RWPE1 (cell line): ENCODE results near the gene FOXP1.

Experiments used
- CTCF ChIA-PET: fragments of 350-600 bp; sonication (Branson Sonifier 250); formaldehyde crosslinking; extraction: SDS; loops from one replicate; lab custom pipeline; 2021; lab: Yijun Ruan, JAX
- POLR2A ChIA-PET: fragments of 400-600 bp; formaldehyde crosslinking; extraction: SDS; loops from one replicate; lab custom pipeline; 2020; ENCODE audit warnings: antibody characterized with exemption; ENCODE audit not compliant: low non-redundant PET; lab: Yijun Ruan, JAX
- DNase-seq: peaks from one replicate; pipeline ENCODE4 v3.0.0; 2012; ENCODE audit warnings: low spot score
- H3K27ac ChIP-seq: fragments of 450-650 bp; 2 replicates; pipeline ENCODE4 v1.5.1; 2017
- CTCF ChIP-seq: fragments of 450-650 bp; conservative IDR thresholded peaks from 2 replicates; pipeline ENCODE4 v1.5.1; 2017; ENCODE audit warnings: low read depth, mild to moderate bottlenecking

The FOXP1 gene

GRCh38 chr3:71000483-71000882, 583.0 kb downstream of the FOXP1 start:
- CTCF ChIA-PET: no interaction called here
- no peak for DNase-seq
- no peak for TF ChIP-seq CTCF
- no peak overlapping the region for H3K27ac ChIP-seq
- POLR2A ChIA-PET: no interaction called here

DNA sequence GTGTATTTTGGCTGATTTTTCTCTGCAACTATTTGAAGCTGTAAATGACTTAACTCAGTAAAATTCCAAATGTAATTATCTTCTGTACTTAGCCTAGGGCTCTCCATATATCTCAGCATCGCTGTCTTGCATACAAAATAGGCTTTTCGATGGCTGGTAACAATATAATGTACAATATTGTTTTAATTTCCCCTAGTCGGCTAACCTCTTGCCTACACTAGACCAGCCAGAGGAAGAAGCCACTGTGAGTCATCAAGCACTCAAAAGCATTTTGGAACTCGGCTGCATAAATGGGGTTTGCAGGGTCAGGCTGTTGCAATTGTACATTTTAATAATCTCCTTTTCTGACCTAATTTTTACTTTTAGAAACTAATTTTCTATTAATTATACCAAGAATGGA, 583.8 kb downstream of the FOXP1 start:
- TF ChIP-seq CTCF: no peak
- CTCF ChIA-PET: no interaction called here
- POLR2A ChIA-PET: no interaction called here

GRCh38 chr3:70996082-70996481, 587.4 kb downstream of the FOXP1 start:
- POLR2A ChIA-PET: no interaction called here
- CTCF ChIA-PET: no interaction called here
- TF ChIP-seq CTCF: no peak
- H3K27ac ChIP-seq: no peak overlapping the region
- no peak for DNase-seq

More for the DNA sequence above, 583.8 kb downstream of the FOXP1 start:
- peak; percentile 4 for DNase-seq
- no peak overlapping the region for H3K27ac ChIP-seq

DNA sequence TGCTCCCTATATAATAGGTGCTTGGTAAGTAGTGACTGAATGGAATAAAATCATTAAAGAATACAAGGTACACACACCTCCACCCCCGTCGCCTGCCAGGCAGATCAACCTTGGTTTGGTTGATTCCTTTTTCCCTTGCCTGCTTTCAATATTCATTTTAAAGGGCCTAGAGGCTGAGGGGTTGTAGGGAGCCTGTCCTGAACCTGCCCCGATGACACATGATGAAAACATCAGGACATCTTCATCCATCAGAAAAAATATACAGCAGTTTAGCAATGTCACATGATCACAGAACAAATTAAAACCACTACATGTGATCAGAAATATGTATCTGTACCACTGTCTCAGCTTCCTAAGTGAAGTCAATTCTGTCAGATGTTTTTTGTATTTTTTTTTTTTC, 588.9 kb downstream of the FOXP1 start:
- CTCF ChIA-PET: interaction anchor here (0.7 kb wide), 1 partner anchor 29 kb away, joined by 5 read pairs; no protein-coding TSS in a partner anchor

GRCh38 chr3:70992562-70993204, 590.8 kb downstream of the FOXP1 start:
- TF ChIP-seq CTCF: no peak
- POLR2A ChIA-PET: no interaction called here
- CTCF ChIA-PET: no interaction called here
- no peak overlapping the region for H3K27ac ChIP-seq
- no peak for DNase-seq

More for the DNA sequence above, 588.9 kb downstream of the FOXP1 start:
- TF ChIP-seq CTCF: no peak
- H3K27ac ChIP-seq: no peak overlapping the region
- DNase-seq: no peak
- POLR2A ChIA-PET: no interaction called here

DNA sequence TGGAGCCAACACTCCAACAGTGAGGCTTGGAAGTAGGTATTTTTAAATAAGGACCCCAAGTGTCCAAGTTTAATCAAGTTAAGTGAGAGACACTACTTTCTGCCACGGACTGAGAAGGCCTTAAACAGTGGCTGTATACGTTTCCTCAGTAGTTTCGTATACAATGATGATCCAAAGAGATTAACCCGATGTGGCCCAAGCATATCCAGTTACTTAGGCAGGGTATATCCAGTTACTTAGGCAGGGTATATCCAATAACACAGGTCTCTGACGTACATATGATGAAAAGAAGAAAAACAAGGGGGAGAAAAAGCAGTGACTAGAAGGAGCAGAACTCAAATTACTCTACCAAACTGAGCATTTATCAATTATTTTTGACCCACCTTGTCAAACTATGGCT, 591.4 kb downstream of the FOXP1 start:
- DNase-seq: no peak
- no peak overlapping the region for H3K27ac ChIP-seq
- ChIA-PET POLR2A (no interaction called here), CTCF (no interaction called here)
- TF ChIP-seq CTCF: no peak
